ENCODE results near the gene CFAP299.
"Not testable (repeated sequence)": the region's sequence is repeated elsewhere in the genome, so short reads cannot be mapped to it uniquely, and the experiment has no call there.

The CFAP299 gene

GRCh38 chr4:80788798-80789197 is 453.3 kb downstream of the CFAP299 start:
- no peak for DNase-seq (ENCODE audit: low read depth)
- H3K4me3 ChIP-seq (ENCODE audit: control insufficient read depth, low read depth, low read length), result no peak overlapping the region
- no peak for TF ChIP-seq CTCF (IDR thresholded peaks at IDR 0.05; ENCODE audit: control insufficient read depth, insufficient read depth, low read depth, low read length, missing control alignments)

- TF ChIP-seq CTCF (IDR thresholded peaks at IDR 0.05; ENCODE audit: control insufficient read depth, insufficient read depth, low read depth, low read length, missing control alignments), result no peak
- H3K4me3 ChIP-seq (ENCODE audit: control insufficient read depth, low read depth, low read length), result no peak overlapping the region
- DNase-seq (ENCODE audit: low read depth), result no peak
These were observed 454.6 kb downstream of the CFAP299 start for GRCh38 chr4:80790152-80790551.

DNA sequence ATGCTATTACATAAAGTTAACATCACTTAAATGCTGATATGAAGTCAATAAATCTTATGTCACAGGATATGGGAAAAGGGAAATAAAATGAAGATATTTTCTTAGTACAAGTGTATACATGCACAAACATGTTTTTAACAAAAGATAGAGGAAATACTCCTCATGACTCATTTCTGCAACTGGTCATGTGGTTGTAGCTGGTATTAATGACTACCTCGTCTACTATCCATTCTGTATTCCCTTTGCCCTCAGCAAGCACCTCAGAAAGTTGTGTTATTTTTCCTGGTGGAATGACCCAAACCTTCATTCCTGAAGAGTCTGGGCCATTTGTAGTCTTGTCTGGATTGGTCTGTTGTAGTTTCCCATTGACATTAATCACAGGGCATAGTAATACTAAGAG is 458.1 kb downstream of the CFAP299 start:
- DNase-seq (ENCODE audit: low read depth); H3K4me3 ChIP-seq (ENCODE audit: control insufficient read depth, low read depth, low read length): not testable (repeated sequence)

GRCh38 chr4:80798082-80798481 is 462.6 kb downstream of the CFAP299 start:
- TF ChIP-seq CTCF (IDR thresholded peaks at IDR 0.05; ENCODE audit: control insufficient read depth, insufficient read depth, low read depth, low read length, missing control alignments), result no peak
- no peak for DNase-seq (ENCODE audit: low read depth)
- H3K4me3 ChIP-seq (ENCODE audit: control insufficient read depth, low read depth, low read length), result no peak overlapping the region

DNA sequence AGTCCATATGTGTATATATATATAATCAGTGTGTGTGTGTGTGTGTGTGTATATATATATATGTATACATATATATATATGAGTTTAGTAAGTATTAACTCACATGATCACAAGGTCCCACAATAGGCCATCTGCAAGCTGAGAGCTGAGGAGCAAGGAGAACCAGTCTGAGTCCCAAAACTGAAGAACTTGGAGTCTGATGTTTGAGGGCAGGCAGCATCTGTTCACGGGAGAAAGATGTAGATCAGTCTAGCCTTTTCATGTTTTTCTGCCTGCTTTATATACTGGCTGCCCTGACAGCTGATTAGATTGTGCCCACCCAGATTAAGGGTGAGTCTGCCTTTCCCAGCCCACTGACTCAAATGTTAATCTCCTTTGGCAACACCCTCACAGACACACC is 465.2 kb downstream of the CFAP299 start:
- H3K4me3 ChIP-seq (ENCODE audit: control insufficient read depth, low read depth, low read length); DNase-seq (ENCODE audit: low read depth): not testable (repeated sequence)

GRCh38 chr4:80803337-80803736 is 467.8 kb downstream of the CFAP299 start:
- no peak for TF ChIP-seq CTCF (IDR thresholded peaks at IDR 0.05; ENCODE audit: control insufficient read depth, insufficient read depth, low read depth, low read length, missing control alignments)
- DNase-seq (ENCODE audit: low read depth), result no peak
- no peak overlapping the region for H3K4me3 ChIP-seq (ENCODE audit: control insufficient read depth, low read depth, low read length)

- no peak for TF ChIP-seq CTCF (IDR thresholded peaks at IDR 0.05; ENCODE audit: control insufficient read depth, insufficient read depth, low read depth, low read length, missing control alignments)
- no peak overlapping the region for H3K4me3 ChIP-seq (ENCODE audit: control insufficient read depth, low read depth, low read length)
- DNase-seq (ENCODE audit: low read depth), result no peak
These were observed 470.9 kb downstream of the CFAP299 start for GRCh38 chr4:80806472-80806871.

DNA sequence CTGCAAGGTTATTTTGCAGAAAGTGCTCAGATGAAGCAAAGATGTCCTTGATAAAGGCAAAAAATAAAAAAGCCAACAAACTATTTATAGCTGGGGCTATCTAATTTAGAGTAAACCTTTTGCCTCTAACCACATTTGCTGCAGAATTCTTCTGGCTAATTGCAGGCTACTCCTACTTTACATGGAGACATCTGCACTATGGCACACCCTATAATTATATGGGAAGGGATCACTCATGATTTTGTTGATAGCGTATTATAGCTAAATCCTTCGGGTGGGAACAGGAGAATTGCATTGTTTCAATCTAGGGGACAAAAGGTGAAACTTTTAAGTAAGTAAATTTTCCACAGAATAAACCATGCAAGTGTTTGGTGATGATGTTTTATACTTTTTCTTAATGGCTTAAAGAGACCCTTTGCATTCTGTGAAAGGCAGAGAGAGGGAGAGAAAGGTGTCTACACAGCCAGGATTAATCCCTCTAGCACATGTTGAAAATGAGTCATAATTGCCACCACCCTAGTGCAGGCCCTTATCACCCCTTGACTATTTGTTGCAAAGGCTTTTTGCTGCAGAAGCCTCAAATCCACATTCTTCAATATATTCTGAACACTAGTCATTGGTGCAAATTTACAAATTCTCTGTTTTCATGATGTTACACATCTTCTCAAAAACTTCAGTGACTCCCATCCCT is 473.7 kb downstream of the CFAP299 start:
- H3K4me3 ChIP-seq (ENCODE audit: control insufficient read depth, low read depth, low read length), result no peak overlapping the region
- no peak for TF ChIP-seq CTCF (IDR thresholded peaks at IDR 0.05; ENCODE audit: control insufficient read depth, insufficient read depth, low read depth, low read length, missing control alignments)
- DNase-seq (ENCODE audit: low read depth), result no peak
